ENCODE measurements around the gene ZNF641.
A peak's percentile ranks its signal among the peaks of the same experiment; 100 is the strongest.

ZNF641 gene

GRCh38 chr12:48350249-48351021 is at the start of gene ZNF641:
TSS of gene ZNF641 (minus strand) at chr12:48350919. CDS start at chr12:48348090, 2,829 bp downstream.
- DNase-seq, result peak; percentile 89

GRCh38 chr12:48390026-48390425 is 39.3 kb upstream of the ZNF641 start:
- no peak for DNase-seq

- DNase-seq, result no peak
Measured at GRCh38 chr12:48389409-48389808, 38.7 kb upstream of the ZNF641 start.

GRCh38 chr12:48388938-48389337 is 38.2 kb upstream of the ZNF641 start:
- no peak for DNase-seq

GRCh38 chr12:48388460-48388859 is 37.7 kb upstream of the ZNF641 start:
- DNase-seq, result no peak

- no peak for DNase-seq
Measured at GRCh38 chr12:48380596-48380995, 29.9 kb upstream of the ZNF641 start.

GRCh38 chr12:48379794-48380193 is 29.1 kb upstream of the ZNF641 start:
- no peak for DNase-seq

GRCh38 chr12:48377646-48378045 is 26.9 kb upstream of the ZNF641 start:
- DNase-seq, result no peak

- no peak for DNase-seq
Measured at GRCh38 chr12:48374164-48374563, 23.4 kb upstream of the ZNF641 start.

- DNase-seq, result no peak
Measured at GRCh38 chr12:48366131-48366530, 15.4 kb upstream of the ZNF641 start.

GRCh38 chr12:48361664-48362339 is 11.1 kb upstream of the ZNF641 start:
- no peak for DNase-seq

GRCh38 chr12:48358937-48359513 is 8.3 kb upstream of the ZNF641 start:
- no peak for DNase-seq

GRCh38 chr12:48356041-48356768 is 5.5 kb upstream of the ZNF641 start:
- DNase-seq, result no peak

- no peak for DNase-seq
Measured at GRCh38 chr12:48352157-48352760, 1.5 kb upstream of the ZNF641 start.

- no peak for DNase-seq
Measured at GRCh38 chr12:48351022-48351708, 446 bp upstream of the ZNF641 start.

GRCh38 chr12:48349471-48349870 is 1.2 kb downstream of the ZNF641 start:
- no peak for DNase-seq

GRCh38 chr12:48342980-48343379 is 7.7 kb downstream of the ZNF641 start:
- DNase-seq, result no peak

- DNase-seq, result no peak
Measured at GRCh38 chr12:48340943-48341342, 9.8 kb downstream of the ZNF641 start.

GRCh38 chr12:48339442-48340117 is 11.1 kb downstream of the ZNF641 start:
- no peak for DNase-seq

GRCh38 chr12:48336564-48336963 is 14.2 kb downstream of the ZNF641 start:
- no peak for DNase-seq

GRCh38 chr12:48336061-48336460 is 14.7 kb downstream of the ZNF641 start:
- no peak for DNase-seq

GRCh38 chr12:48334808-48335207 is 15.9 kb downstream of the ZNF641 start:
- no peak for DNase-seq

All from CD4-positive, alpha-beta T cell treated with Interleukin-10 for 1 hour (primary cell).